ENCODE data around the gene FARSA.

FARSA gene

DNA sequence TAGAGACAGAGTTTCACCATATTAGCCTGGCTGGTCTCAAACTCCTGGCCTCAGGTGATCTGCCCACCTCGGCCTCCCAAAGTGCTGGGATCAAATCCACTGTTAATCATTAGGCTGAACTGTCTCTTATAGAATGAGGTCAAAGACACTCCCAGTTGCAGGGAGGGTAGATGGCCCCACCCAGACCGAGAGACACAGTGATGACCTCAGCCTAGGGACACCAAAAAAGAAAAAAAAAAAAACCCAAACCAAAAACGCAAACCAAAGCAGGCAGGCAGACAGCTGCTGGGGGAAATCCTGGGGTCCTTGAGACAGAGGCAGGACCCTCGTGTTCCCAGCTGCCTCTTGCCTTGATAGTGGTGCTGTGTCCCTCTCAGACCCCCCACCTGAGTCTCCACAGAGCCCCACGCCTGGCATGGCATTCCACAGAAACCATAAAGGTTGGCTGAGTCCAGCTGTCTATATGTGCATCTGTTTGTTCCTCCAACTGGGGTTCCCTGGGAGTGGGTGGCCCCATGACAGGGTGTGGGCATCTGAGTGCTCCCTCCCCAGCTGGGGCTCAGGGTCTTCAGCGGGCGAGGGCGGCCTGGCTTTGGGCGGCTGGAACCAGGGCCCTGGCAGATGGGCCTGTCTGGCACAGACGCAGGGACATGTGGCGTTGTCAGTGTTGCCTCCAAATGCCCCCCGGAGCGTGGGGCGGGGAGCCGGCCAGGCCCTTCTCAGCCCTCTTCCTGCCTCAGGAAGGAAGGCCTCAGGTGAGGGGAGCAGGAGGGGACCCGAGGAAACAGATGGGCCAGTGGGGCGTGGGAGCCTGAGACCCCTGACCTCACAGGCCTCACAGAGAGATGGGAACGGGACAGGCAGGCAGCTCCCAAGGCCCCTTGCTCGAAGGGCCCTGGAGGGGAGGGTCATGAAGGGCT is 41.0 kb upstream of the FARSA start:
- no peaks in the 10 kb centered on the region for H3K4me1 Mint-ChIP-seq
- H3K4me3 Mint-ChIP-seq = no peak overlapping the region
- H3K36me3 Mint-ChIP-seq (ENCODE audit: low read depth) = no peaks in the 10 kb centered on the region
- peaks cover 27% of the 10 kb centered on the region for H3K27me3 Mint-ChIP-seq (ENCODE audit: low read depth)
- TF ChIP-seq, protein P1, sequence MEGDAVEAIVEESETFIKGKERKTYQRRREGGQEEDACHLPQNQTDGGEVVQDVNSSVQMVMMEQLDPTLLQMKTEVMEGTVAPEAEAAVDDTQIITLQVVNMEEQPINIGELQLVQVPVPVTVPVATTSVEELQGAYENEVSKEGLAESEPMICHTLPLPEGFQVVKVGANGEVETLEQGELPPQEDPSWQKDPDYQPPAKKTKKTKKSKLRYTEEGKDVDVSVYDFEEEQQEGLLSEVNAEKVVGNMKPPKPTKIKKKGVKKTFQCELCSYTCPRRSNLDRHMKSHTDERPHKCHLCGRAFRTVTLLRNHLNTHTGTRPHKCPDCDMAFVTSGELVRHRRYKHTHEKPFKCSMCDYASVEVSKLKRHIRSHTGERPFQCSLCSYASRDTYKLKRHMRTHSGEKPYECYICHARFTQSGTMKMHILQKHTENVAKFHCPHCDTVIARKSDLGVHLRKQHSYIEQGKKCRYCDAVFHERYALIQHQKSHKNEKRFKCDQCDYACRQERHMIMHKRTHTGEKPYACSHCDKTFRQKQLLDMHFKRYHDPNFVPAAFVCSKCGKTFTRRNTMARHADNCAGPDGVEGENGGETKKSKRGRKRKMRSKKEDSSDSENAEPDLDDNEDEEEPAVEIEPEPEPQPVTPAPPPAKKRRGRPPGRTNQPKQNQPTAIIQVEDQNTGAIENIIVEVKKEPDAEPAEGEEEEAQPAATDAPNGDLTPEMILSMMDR (IDR thresholded peaks at IDR 0.05; ENCODE audit: unreplicated experiment in 3 of 3) = no peak
- no peak overlapping the region for H3K27ac Mint-ChIP-seq
- no peaks in the 10 kb centered on the region for H3K9me3 Mint-ChIP-seq

DNA sequence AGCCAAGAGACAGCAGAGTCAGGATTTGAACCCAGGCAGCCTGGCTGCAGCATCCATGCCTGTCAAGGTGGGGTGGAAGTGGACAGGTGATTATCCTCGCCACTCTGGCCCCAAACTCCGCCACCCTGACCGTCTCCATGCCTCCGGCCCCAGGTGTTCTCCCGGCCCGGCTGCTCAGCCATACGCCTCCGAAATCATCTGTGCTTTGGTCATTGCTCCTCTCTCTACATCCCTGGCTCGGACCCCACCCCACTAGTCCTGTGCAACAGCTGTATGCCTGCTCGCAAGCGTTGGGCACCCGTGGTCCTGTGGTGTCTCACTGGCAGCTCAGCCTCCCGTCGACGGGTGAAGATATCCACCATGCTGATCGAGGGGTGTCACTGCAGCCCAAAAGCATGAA is 39.7 kb upstream of the FARSA start:
- Mint-ChIP-seq H3K27ac (no peak overlapping the region), H3K4me3 (no peak overlapping the region), H3K9me3 (no peaks in the 10 kb centered on the region), H3K4me1 (no peaks in the 10 kb centered on the region), H3K36me3 (ENCODE audit: low read depth) (no peaks in the 10 kb centered on the region), H3K27me3 (ENCODE audit: low read depth) (peaks cover 22% of the 10 kb centered on the region)
- TF ChIP-seq, protein P1 (IDR thresholded peaks at IDR 0.05; ENCODE audit: unreplicated experiment in 3 of 3) = no peak

DNA sequence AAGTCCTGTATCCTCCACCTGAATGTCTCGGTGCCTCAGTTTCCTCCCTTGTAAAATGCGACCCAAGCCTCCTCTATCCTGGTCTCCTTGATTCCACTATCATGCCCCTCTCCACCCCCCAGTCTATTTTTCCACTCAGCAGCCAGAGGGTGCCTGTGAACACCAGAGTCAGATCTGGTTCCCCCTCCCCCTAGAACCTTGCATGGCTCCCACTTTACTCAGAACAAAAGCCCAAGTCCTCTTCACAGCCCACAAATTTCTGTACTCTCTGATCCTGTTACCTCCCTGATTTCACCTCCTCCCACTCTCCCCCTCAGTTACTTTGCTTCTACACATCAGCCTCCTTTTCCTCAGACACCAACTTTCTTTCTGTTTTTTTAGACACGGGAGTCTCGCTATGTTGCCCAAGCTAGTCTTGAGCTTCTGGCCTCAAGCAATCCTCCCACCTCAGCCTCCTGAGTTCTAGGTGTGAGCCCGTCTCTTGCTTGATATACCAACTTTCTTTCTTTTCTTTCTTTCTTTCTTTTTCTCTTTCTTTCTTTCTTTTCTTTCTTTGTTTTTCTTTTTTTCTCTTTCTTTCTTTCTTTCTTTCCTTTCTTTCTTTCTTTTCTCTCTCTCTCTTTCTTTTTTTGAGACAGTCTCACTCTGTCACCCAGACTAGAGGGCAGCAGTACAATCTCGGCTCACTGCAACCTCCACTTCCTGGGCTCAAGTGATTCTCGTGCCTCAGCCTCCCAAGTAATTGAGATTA is 36.7 kb upstream of the FARSA start:
- H3K36me3 Mint-ChIP-seq (ENCODE audit: low read depth) = no peaks in the 10 kb centered on the region
- H3K4me3 Mint-ChIP-seq = no peak overlapping the region
- H3K27ac Mint-ChIP-seq = peak overlapping the region in 1 of 3 experiments; percentile 34
- H3K27me3 Mint-ChIP-seq (ENCODE audit: low read depth) = peaks cover 12% of the 10 kb centered on the region
- no peaks in the 10 kb centered on the region for H3K9me3 Mint-ChIP-seq
- H3K4me1 Mint-ChIP-seq = no peaks in the 10 kb centered on the region
- TF ChIP-seq, protein P1 (IDR thresholded peaks at IDR 0.05; ENCODE audit: unreplicated experiment in 3 of 3) = no peak

DNA sequence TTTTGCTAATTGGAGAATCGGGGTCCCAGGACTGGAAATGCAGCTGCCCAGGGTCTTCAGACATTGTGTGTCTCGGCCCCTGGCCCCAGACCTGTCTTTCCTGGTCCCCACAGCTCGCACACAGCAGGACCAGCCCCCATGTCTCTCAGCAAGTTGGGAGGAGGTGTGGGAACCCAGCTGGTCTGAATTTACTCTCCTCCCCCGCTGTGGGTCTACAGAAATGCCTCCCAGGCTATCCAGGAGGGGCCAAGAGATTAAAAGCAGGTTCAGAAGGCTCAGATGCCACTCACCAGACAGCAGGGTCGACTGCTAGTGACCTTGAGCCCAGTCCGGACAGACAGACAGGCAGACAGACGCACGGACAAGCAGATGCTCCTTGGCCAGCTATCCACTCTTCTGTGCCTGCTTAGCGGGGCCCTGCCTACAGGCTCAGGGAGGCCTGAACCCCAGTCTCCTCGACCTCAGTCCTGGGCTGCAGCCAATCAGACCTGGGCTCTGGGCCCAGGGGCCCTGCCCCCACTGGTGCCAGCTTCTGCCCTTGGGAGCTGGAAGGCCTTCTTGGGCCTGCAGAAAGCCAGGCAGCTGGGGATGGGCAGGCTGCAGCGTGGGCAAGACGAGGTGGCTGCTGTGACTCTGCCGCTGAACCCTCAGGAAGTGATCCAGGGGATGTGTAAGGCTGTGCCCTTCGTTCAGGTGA is 35.9 kb upstream of the FARSA start, which contains the start of gene DAND5:
Gene DAND5 (plus strand): TSS at position 285 of the 697 bp plus-strand sequence. CDS start 85 bp downstream, at position 370.
- TF ChIP-seq, protein P1 (IDR thresholded peaks at IDR 0.05; ENCODE audit: unreplicated experiment in 3 of 3) = no peak
- Mint-ChIP-seq H3K4me3 (no peak within 1 kb of the TSS), H3K9me3 (no peaks in the 10 kb centered on the region), H3K27ac (peak within 1 kb of the TSS in 1 of 3 experiments; percentile 34), H3K27me3 (ENCODE audit: low read depth) (peaks cover 11% of the 10 kb centered on the region), H3K4me1 (no peaks in the 10 kb centered on the region), H3K36me3 (ENCODE audit: low read depth) (no peaks in the 10 kb centered on the region)

DNA sequence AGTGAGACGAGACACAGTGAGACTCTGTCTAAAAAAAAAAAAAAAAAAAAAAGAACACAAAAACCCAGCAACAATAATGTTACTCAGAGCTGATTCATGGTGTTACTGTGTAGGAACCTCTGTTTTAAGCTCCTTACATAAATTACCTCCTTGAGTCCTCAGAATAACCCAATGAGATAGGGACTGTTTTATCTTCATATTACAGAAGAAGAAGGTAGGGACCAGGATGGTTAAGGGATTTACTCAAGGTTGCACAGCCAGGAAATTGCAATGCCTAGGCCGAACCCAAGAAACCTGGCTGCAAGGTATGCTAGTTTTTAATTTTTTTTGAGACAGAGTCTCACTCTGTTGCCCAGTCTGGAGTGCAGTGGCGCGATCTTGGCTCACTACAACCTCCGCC is 34.4 kb upstream of the FARSA start:
- Mint-ChIP-seq H3K9me3 (no peaks in the 10 kb centered on the region), H3K4me3 (no peak overlapping the region), H3K4me1 (no peaks in the 10 kb centered on the region), H3K27me3 (ENCODE audit: low read depth) (peaks cover 8% of the 10 kb centered on the region), H3K27ac (no peak overlapping the region), H3K36me3 (ENCODE audit: low read depth) (no peaks in the 10 kb centered on the region)
- TF ChIP-seq, protein P1 (IDR thresholded peaks at IDR 0.05; ENCODE audit: unreplicated experiment in 3 of 3) = no peak

All from nephron (organoid).